WTC11 (cell line): ENCODE measurements around the gene CDC45. TPM values are rescaled to one million over a fixed set of nuclear protein-coding genes. Genes with fewer than 3 reads are reported as not detected.

Experiments used
- ATAC-seq: fragments of 200-7000 bp; cut with Tn5 transposase; 2 replicates; pipeline ENCODE4 v1.10.0; 2021; ENCODE audit warnings: mild to moderate bottlenecking, moderate library complexity
- CTCF ChIA-PET: fragments of 300-600 bp; sonication (Branson Sonifier 250); formaldehyde crosslinking; loops from one replicate; lab custom pipeline; 2021; ENCODE audit warnings: antibody characterized with exemption; lab: Charles Lee
- POLR2A ChIA-PET: fragments of 350-600 bp; sonication (Branson Sonifier 250); formaldehyde crosslinking; loops from one replicate; lab custom pipeline; 2021; ENCODE audit warnings: antibody characterized with exemption; lab: Charles Lee
- DNase-seq: peaks from one replicate; pipeline ENCODE4 v3.0.0; 2021; ENCODE audit warnings: low spot score
- H3K27ac Mint-ChIP-seq: 2 replicates; pipeline ENCODE4 v1.8.0; 2021; ENCODE audit warnings: mixed read lengths
- H3K27me3 Mint-ChIP-seq: 2 replicates; pipeline ENCODE4 v1.8.0; 2021; ENCODE audit warnings: low read depth, mild to moderate bottlenecking, moderate library complexity, mixed read lengths
- H3K36me3 Mint-ChIP-seq: 2 replicates; pipeline ENCODE4 v1.8.0; 2021; ENCODE audit warnings: mixed read lengths
- H3K4me1 Mint-ChIP-seq: 2 replicates; pipeline ENCODE4 v1.8.0; 2022; ENCODE audit warnings: mixed read lengths
- H3K4me3 Mint-ChIP-seq: 2 replicates; pipeline ENCODE4 v1.8.0; 2021; ENCODE audit warnings: mild to moderate bottlenecking, moderate library complexity, mixed read lengths
- H3K9me3 Mint-ChIP-seq: 2 replicates; pipeline ENCODE4 v1.8.0; 2021; ENCODE audit warnings: mixed read lengths
- ATF1 ChIP-seq: sonication (generic); formaldehyde crosslinking; IDR thresholded peaks from 2 replicates; pipeline ENCODE4 v1.8.1; 2023; ENCODE audit warnings: mild to moderate bottlenecking, moderate library complexity, missing genetic modification reagents
- ATF3 ChIP-seq: sonication (generic); formaldehyde crosslinking; conservative IDR thresholded peaks from 2 replicates; pipeline ENCODE4 v1.8.1; 2022; ENCODE audit warnings: mild to moderate bottlenecking, missing genetic modification reagents
- CBFB ChIP-seq: sonication (generic); formaldehyde crosslinking; IDR thresholded peaks from 2 replicates; pipeline ENCODE4 v1.8.1; 2022; ENCODE audit warnings: mild to moderate bottlenecking, low read depth, missing genetic modification reagents
- E2F4 ChIP-seq: sonication (generic); formaldehyde crosslinking; IDR thresholded peaks from 2 replicates; pipeline ENCODE4 v1.8.1; 2022; ENCODE audit warnings: low read depth, mild to moderate bottlenecking, moderate library complexity, missing genetic modification reagents, borderline replicate concordance
- ERG ChIP-seq: fragments of 250-450 bp; sonication (Bioruptor Pico); IDR thresholded peaks from 2 replicates; pipeline ENCODE4 v1.8.0; 2021; ENCODE audit warnings: mild to moderate bottlenecking
- FOXK1 ChIP-seq: sonication (generic); formaldehyde crosslinking; IDR thresholded peaks from 2 replicates; pipeline ENCODE4 v1.8.0; 2022; ENCODE audit warnings: mild to moderate bottlenecking, moderate library complexity, missing genetic modification reagents
- GABPB1 ChIP-seq: sonication (generic); formaldehyde crosslinking; IDR thresholded peaks from 2 replicates; pipeline ENCODE4 v1.8.1; 2023; ENCODE audit warnings: mild to moderate bottlenecking, missing genetic modification reagents
- GRHL2 ChIP-seq: fragments of 250-450 bp; sonication (Bioruptor Pico); IDR thresholded peaks from 2 replicates; pipeline ENCODE4 v1.8.0; 2022; ENCODE audit warnings: mild to moderate bottlenecking, moderate library complexity; ENCODE audit not compliant: insufficient replicate concordance, severe bottlenecking
- IRF2 ChIP-seq: sonication (generic); formaldehyde crosslinking; IDR thresholded peaks from 2 replicates; pipeline ENCODE4 v1.8.0; 2022; ENCODE audit warnings: low read depth, missing genetic modification reagents, borderline replicate concordance
- JUN ChIP-seq: sonication (generic); formaldehyde crosslinking; IDR thresholded peaks from 2 replicates; pipeline ENCODE4 v1.8.0; 2023; ENCODE audit warnings: mild to moderate bottlenecking, missing genetic modification reagents
- MXD4 ChIP-seq: fragments of 250-450 bp; sonication (Bioruptor Pico); IDR thresholded peaks from 2 replicates; pipeline ENCODE4 v1.8.0; 2021; ENCODE audit warnings: mild to moderate bottlenecking, moderate library complexity, borderline replicate concordance
- PREB ChIP-seq: sonication (generic); formaldehyde crosslinking; IDR thresholded peaks from 2 replicates; pipeline ENCODE4 v1.8.1; 2022; ENCODE audit warnings: mild to moderate bottlenecking, missing genetic modification reagents, moderate library complexity, borderline replicate concordance
- USF2 ChIP-seq: sonication (generic); formaldehyde crosslinking; IDR thresholded peaks from 2 replicates; pipeline ENCODE4 v1.8.1; 2023; ENCODE audit warnings: mild to moderate bottlenecking, missing genetic modification reagents, moderate library complexity
- ZBTB21 ChIP-seq: sonication (generic); formaldehyde crosslinking; IDR thresholded peaks from 2 replicates; pipeline ENCODE4 v1.8.1; 2023; ENCODE audit warnings: mild to moderate bottlenecking, missing genetic modification reagents, borderline replicate concordance
- ZBTB43 ChIP-seq: sonication (generic); formaldehyde crosslinking; IDR thresholded peaks from 2 replicates; pipeline ENCODE4 v1.8.1; 2023; ENCODE audit warnings: mild to moderate bottlenecking, missing genetic modification reagents
- ZNF219 ChIP-seq: sonication (generic); formaldehyde crosslinking; IDR thresholded peaks from 2 replicates; pipeline ENCODE4 v1.8.0; 2023; ENCODE audit warnings: missing genetic modification reagents, mild to moderate bottlenecking, borderline replicate concordance
- ZNF263 ChIP-seq: sonication (generic); formaldehyde crosslinking; IDR thresholded peaks from 2 replicates; pipeline ENCODE4 v1.8.1; 2022; ENCODE audit warnings: low read depth, mild to moderate bottlenecking, moderate library complexity, missing genetic modification reagents
- ZNF532 ChIP-seq: fragments of 250-450 bp; sonication (Bioruptor Pico); IDR thresholded peaks from 2 replicates; pipeline ENCODE4 v1.9.0; 2021; ENCODE audit warnings: mild to moderate bottlenecking, borderline replicate concordance
- total RNA-seq: library from RNA; stranded (reverse); gene quantifications from 3 replicates; pipeline ENCODE4 v1.2.3, GENCODE V29; 2021

CDC45 gene
- total RNA-seq, 1 experiment from 2014 or later = 38.1 TPM

GRCh38 chr22:19503367-19503766, 23.6 kb downstream of the CDC45 start:
- ChIA-PET CTCF (interaction anchor here (0.8 to 1.8 kb wide), 2 partner anchors 52 to 126 kb away, joined by 4 to 10 read pairs; no protein-coding TSS in a partner anchor), POLR2A (interaction anchor here (0.6 kb wide), 1 partner anchor 20 kb away, joined by 5 read pairs; the partner anchor contains the start of gene CLDN5)
- DNase-seq (no peak), ATAC-seq (no peak)
- H3K4me1 Mint-ChIP-seq = peaks cover 5% of the 10 kb centered on the region; the same call in 1 of the 2 replicates
- H3K9me3 Mint-ChIP-seq = no peaks in the 10 kb centered on the region
- H3K36me3 Mint-ChIP-seq = peaks cover 16% of the 10 kb centered on the region
- H3K4me3 Mint-ChIP-seq = no peak overlapping the region
- H3K27ac Mint-ChIP-seq = no peak overlapping the region
- no peaks in the 10 kb centered on the region for H3K27me3 Mint-ChIP-seq
- TF ChIP-seq FOXK1 (CRISPR knock-in tag) (no peak), ATF3 (CRISPR knock-in tag) (no peak)

GRCh38 chr22:19503869-19504268, 24.1 kb downstream of the CDC45 start:
- Mint-ChIP-seq H3K27me3 (no peaks in the 10 kb centered on the region), H3K27ac (0 out of 2 replicates have a peak overlapping the region, but pooled peaks have one; percentile 16), H3K4me3 (no peak overlapping the region), H3K9me3 (no peaks in the 10 kb centered on the region), H3K4me1 (peaks cover 5% of the 10 kb centered on the region; the same call in 1 of the 2 replicates), H3K36me3 (peaks cover 17% of the 10 kb centered on the region)
- ChIA-PET CTCF (no interaction called here), POLR2A (no interaction called here)
- TF ChIP-seq MXD4 (CRISPR knock-in tag) = no peak
- TF ChIP-seq E2F4 (CRISPR knock-in tag) = no peak
- no peak for TF ChIP-seq IRF2
- TF ChIP-seq GABPB1 (CRISPR knock-in tag) = no peak
- no peak for TF ChIP-seq ZBTB43 (CRISPR knock-in tag)
- TF ChIP-seq ZNF532 = no peak
- no peak for TF ChIP-seq GRHL2 (CRISPR knock-in tag)
- TF ChIP-seq JUN (CRISPR knock-in tag) = no peak
- TF ChIP-seq ZNF263 (CRISPR knock-in tag) = no peak
- TF ChIP-seq ZNF219 (CRISPR knock-in tag) = no peak
- TF ChIP-seq USF2 = no peak
- no peak for TF ChIP-seq ERG (CRISPR knock-in tag)
- TF ChIP-seq CBFB (CRISPR knock-in tag) = no peak
- TF ChIP-seq ATF1 = no peak
- no peak for TF ChIP-seq ZBTB21 (CRISPR knock-in tag)
- no peak for TF ChIP-seq PREB (CRISPR knock-in tag)
- ATAC-seq = peak; percentile 83
- peak; percentile 48 for DNase-seq
